Astrocyte of the cerebellum (primary cell): ENCODE measurements around the gene GK2.

ENCODE experiments used
- DNase-seq: peaks from one replicate; pipeline ENCODE4 v3.0.0-alpha.2; 2011; ENCODE audit warnings: low read depth
- H3K4me3 ChIP-seq: 2 replicates; pipeline ENCODE4 v1.5.1; 2011; ENCODE audit warnings: mild to moderate bottlenecking, low read depth, low read length, moderate library complexity
- in situ Hi-C: cut with HindIII; loops from 2 replicates; pipeline ENCODE4 v1.10.0; 2017; ENCODE audit warnings: low sequenced_read_pairs
- TF ChIP-seq, protein P1 (sequence below): IDR thresholded peaks from 2 replicates; pipeline ENCODE4 v1.5.1; 2012; ENCODE audit warnings: low read length, low read depth, moderate library complexity, mild to moderate bottlenecking; ENCODE audit errors: missing control alignments

The GK2 gene

DNA sequence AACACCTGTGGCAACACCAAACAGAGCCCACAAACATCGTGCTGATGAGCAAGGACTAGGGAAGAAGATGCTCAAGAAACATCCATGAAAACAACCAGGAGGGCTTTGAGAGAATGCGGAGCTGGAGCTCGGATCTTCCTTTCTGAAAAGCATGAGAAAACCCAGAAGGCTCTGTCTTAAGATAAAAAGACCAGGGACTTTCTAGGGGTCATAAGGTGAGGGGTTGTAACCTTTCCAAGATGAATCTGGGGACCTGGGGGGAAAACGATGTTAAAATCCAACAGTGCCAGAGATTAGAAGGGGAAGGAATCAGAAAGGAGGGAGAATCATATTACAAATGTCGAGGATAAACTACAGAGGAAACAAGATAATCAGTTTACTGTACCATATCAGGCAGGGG, 10.1 kb downstream of the GK2 start:
- TF ChIP-seq, protein P1, sequence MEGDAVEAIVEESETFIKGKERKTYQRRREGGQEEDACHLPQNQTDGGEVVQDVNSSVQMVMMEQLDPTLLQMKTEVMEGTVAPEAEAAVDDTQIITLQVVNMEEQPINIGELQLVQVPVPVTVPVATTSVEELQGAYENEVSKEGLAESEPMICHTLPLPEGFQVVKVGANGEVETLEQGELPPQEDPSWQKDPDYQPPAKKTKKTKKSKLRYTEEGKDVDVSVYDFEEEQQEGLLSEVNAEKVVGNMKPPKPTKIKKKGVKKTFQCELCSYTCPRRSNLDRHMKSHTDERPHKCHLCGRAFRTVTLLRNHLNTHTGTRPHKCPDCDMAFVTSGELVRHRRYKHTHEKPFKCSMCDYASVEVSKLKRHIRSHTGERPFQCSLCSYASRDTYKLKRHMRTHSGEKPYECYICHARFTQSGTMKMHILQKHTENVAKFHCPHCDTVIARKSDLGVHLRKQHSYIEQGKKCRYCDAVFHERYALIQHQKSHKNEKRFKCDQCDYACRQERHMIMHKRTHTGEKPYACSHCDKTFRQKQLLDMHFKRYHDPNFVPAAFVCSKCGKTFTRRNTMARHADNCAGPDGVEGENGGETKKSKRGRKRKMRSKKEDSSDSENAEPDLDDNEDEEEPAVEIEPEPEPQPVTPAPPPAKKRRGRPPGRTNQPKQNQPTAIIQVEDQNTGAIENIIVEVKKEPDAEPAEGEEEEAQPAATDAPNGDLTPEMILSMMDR, result no peak
- in situ Hi-C loops, result no loop called here
- no peak overlapping the region for H3K4me3 ChIP-seq
- no peak for DNase-seq

DNA sequence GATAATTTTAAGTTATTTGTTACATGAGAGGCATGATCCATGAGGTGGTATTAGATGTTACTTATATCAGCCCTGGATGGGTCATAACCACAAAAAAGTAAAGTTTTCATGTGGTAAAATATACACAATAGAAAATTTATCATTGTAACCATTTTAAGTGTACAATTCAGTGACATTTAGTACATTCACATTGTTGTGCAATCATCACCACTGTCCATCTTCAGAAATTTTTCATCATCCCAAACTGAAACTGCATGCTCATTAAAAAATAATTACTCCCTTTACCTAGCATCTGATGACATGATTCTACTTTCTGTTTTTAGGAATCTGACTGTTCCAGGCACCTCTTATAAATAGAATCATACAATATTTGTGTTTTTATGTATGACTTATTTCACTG, 11.2 kb downstream of the GK2 start:
- in situ Hi-C loops, result no loop called here
- TF ChIP-seq, protein P1, result no peak
- DNase-seq, result no peak
- no peak overlapping the region for H3K4me3 ChIP-seq

DNA sequence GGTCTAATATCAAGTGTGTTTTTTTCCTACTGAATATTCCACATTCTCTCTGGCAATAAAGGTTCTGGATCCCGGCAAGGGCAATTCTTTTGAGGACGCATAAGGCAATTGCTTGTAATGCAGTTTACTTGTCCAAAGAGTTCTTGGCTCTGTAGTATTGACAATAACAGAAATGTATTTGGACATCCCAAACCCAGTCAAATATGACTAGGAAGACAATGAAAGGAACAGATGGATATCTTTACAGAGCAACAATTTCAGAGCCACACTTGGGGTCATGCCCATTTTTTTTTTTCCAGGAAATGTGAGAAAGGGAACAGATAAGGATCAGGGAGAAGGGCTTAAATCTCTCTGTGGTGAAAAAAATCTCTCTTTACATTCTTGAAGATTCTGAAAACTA, 12.2 kb downstream of the GK2 start:
- no peak for DNase-seq
- H3K4me3 ChIP-seq, result no peak overlapping the region
- in situ Hi-C loops, result no loop called here
- TF ChIP-seq, protein P1, result no peak

DNA sequence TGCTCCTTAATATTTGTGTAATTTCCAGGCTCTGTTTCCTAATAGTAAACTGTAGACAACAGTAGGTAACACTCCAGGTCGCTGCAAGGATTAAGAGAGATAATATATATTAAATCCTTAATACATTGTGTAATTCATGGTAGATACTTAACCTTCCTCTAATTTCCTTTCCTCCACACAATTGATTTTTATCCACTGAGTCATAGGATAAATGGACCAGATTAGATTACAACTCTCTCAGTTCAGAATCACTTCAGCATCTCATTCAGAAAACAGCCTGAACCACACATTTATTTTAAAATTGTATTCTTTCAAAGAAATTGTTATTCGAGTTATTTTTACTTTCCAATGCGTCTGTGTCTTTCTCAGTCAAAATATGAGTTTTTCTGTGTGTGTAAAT, 17.1 kb downstream of the GK2 start:
- TF ChIP-seq, protein P1, result no peak
- H3K4me3 ChIP-seq, result no peak overlapping the region
- in situ Hi-C loops, result no loop called here
- no peak for DNase-seq

DNA sequence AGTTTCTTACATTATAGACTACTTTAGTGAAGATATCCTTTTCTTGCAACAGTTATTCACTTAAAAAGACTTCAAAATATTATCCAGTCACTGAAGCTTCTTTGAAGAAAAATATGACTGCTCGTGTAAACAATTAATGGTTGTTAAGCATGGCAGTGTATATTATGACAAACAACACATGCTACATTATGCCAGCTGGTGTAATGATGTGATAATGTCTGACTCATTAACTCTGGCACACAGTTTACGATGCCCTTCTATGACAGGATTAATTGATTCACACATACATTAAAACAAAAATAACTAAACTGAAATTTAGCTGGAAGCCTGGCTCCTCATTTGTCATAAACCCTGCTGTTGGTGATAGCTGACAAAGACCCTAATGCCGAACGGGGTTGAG, 22.4 kb downstream of the GK2 start:
- in situ Hi-C loops, result loop anchor here (5.0 kb wide), 1 partner anchor 93 kb away; no protein-coding TSS in a partner anchor
- no peak for DNase-seq
- TF ChIP-seq, protein P1, result no peak

DNA sequence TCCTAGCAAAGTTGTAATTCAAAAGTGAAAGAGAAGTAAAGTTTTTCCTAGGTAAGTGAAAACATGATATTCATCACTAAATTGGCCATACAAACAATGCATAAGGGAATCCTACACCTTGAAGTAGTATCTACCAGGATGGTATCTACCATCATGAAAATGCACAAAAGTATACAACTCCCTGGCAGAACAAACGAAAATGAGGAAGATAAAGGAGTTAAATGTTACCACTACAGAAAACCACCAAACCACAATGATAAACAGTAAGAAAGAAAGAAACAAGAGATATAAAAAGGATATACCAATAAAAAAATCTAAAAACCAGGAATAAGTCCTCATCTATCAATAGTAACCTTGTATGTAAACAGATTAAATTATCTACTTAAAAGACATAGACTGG, 26.9 kb downstream of the GK2 start:
- DNase-seq, result no peak
- in situ Hi-C loops, result loop anchor here (5.0 kb wide), 1 partner anchor 69 kb away; no protein-coding TSS in a partner anchor
- no peak overlapping the region for H3K4me3 ChIP-seq
- TF ChIP-seq, protein P1, result no peak

More for the DNA sequence above, 22.4 kb downstream of the GK2 start:
- H3K4me3 ChIP-seq, result no peak overlapping the region

DNA sequence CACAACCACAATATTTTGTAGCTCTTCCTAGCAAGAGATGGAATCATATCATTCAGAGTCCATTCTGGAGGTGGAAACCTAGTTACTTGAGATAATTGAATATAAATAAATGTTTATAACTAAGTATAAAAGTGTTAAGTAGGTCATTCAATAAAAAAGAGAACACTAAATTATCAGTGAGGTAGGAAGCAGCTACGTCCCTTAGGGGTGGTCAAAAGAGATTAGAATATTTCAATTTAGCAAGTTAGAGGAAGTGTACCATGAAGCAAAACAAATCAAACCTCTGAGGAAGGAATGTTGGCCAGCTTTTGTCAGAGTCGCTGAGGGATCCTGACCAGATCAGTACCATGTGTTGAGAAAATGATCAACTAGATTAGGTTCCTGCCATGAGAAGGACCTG, 38.0 kb downstream of the GK2 start:
- TF ChIP-seq, protein P1, result no peak
- no peak for DNase-seq
- in situ Hi-C loops, result no loop called here
- H3K4me3 ChIP-seq, result no peak overlapping the region
